Endodermal cell (in vitro differentiated cells): ENCODE measurements around the gene EVL. TPM values are rescaled to one million over a fixed set of nuclear protein-coding genes. Genes with fewer than 3 reads are reported as not detected.

Experiments used
- DNase-seq: peaks from one replicate; pipeline ENCODE4 v3.0.0-alpha.2; 2017
- H3K27ac ChIP-seq: 2 replicates; pipeline ENCODE4 v1.5.1; 2013; ENCODE audit warnings: mild to moderate bottlenecking, low read depth, low read length, moderate library complexity
- H3K27me3 ChIP-seq: 2 replicates; pipeline ENCODE4 v1.6.1; 2013; ENCODE audit warnings: mild to moderate bottlenecking, low read length, moderate library complexity; ENCODE audit not compliant: insufficient read depth, control insufficient read depth, poor library complexity, severe bottlenecking
- H3K36me3 ChIP-seq: 2 replicates; pipeline ENCODE4 v1.7.0; 2013; ENCODE audit warnings: mild to moderate bottlenecking, low read length, moderate library complexity; ENCODE audit not compliant: control insufficient read depth, insufficient read depth
- H3K4me1 ChIP-seq: one replicate; pipeline ENCODE4 v1.7.0; 2013; ENCODE audit warnings: low read length; ENCODE audit not compliant: control insufficient read depth, insufficient read depth
- H3K4me3 ChIP-seq: 2 replicates; pipeline ENCODE4 v1.5.1; 2013; ENCODE audit warnings: mild to moderate bottlenecking, low read length, moderate library complexity
- H3K9ac ChIP-seq: 2 replicates; pipeline ENCODE4 v1.6.1; 2013; ENCODE audit warnings: mild to moderate bottlenecking, low read length, moderate library complexity; ENCODE audit not compliant: poor library complexity, severe bottlenecking; ENCODE audit errors: extremely low read depth
- H3K9me3 ChIP-seq: 2 replicates; pipeline ENCODE4 v1.6.1; 2013; ENCODE audit warnings: mild to moderate bottlenecking, low read length, moderate library complexity; ENCODE audit not compliant: control insufficient read depth
- H3K27ac Mint-ChIP-seq: 2 replicates; pipeline ENCODE4 v1.8.0; 2020; ENCODE audit warnings: mixed read lengths
- H3K27me3 Mint-ChIP-seq: 2 replicates; pipeline ENCODE4 v1.8.0; 2021; ENCODE audit warnings: mild to moderate bottlenecking, mixed read lengths; ENCODE audit not compliant: insufficient read depth
- H3K36me3 Mint-ChIP-seq: 2 replicates; pipeline ENCODE4 v1.8.0; 2020; ENCODE audit warnings: low read depth, mixed read lengths
- H3K4me1 Mint-ChIP-seq: 2 replicates; pipeline ENCODE4 v1.8.0; 2020; ENCODE audit warnings: mixed read lengths
- H3K4me3 Mint-ChIP-seq: 2 replicates; pipeline ENCODE4 v1.8.0; 2020; ENCODE audit warnings: mild to moderate bottlenecking, moderate library complexity, mixed read lengths
- H3K9me3 Mint-ChIP-seq: 2 replicates; pipeline ENCODE4 v1.8.0; 2020; ENCODE audit warnings: mild to moderate bottlenecking, mixed read lengths
- CTCF ChIP-seq: fragments of 200-600 bp; sonication (generic); conservative IDR thresholded peaks from 2 replicates; pipeline ENCODE4 v1.5.0; 2021; ENCODE audit warnings: antibody characterized with exemption, mild to moderate bottlenecking
- WGBS, 2 experiments: methylation state at CpG; one replicate each; pipeline versions ENCODE4 v1.1.5 to v1.1.7; 2013; ENCODE audit warnings: missing lambda C conversion rate in 2 of 2, mixed read lengths in 1 of 2; ENCODE audit not compliant: insufficient coverage in 1 of 2, insufficient read length in 1 of 2; 5-methylcytosine and 5-hydroxymethylcytosine counted together
- total RNA-seq, 2 donors: library from RNA; stranded (reverse); fragmentation: NEBNext Ultra II Directional in 1 of 2; extraction: Animal tissue kit (Norgen Biotek cat#: 25700) in 1 of 2; gene quantifications; 2 replicates in 1 of 2; 3 replicates in 1 of 2; pipeline ENCODE4 v1.2.1, GENCODE V29; 2021

Gene EVL
- total RNA-seq, 2 donors from 2014 or later: 61.1 to 71.3 TPM

GRCh38 chr14:100051103-100051502, 14.1 kb upstream of the EVL start:
- H3K4me3 ChIP-seq: no peak overlapping the region
- no peak overlapping the region for H3K27ac Mint-ChIP-seq
- no peak overlapping the region for H3K27ac ChIP-seq
- no peaks in the 10 kb centered on the region for H3K4me1 ChIP-seq
- no peaks in the 10 kb centered on the region for H3K9me3 Mint-ChIP-seq
- H3K27me3 ChIP-seq: no peaks in the 10 kb centered on the region
- no peaks in the 10 kb centered on the region for H3K36me3 Mint-ChIP-seq
- no peaks in the 10 kb centered on the region for H3K27me3 Mint-ChIP-seq
- H3K9ac ChIP-seq: no peak overlapping the region
- H3K36me3 ChIP-seq: no peaks in the 10 kb centered on the region
- no peak for TF ChIP-seq CTCF
- H3K4me1 Mint-ChIP-seq: no peaks in the 10 kb centered on the region
- no peak for DNase-seq
- no peak overlapping the region for H3K4me3 Mint-ChIP-seq
- no peaks in the 10 kb centered on the region for H3K9me3 ChIP-seq
- WGBS, 2 experiments: 96 to 100% methylated on average over 1 to 2 of the region's 2 CpGs

GRCh38 chr14:100051543-100051942, 13.7 kb upstream of the EVL start:
- H3K9me3 ChIP-seq: no peaks in the 10 kb centered on the region
- Mint-ChIP-seq H3K4me1 (no peaks in the 10 kb centered on the region), H3K36me3 (no peaks in the 10 kb centered on the region), H3K27ac (no peak overlapping the region), H3K27me3 (no peaks in the 10 kb centered on the region), H3K4me3 (no peak overlapping the region), H3K9me3 (no peaks in the 10 kb centered on the region)
- H3K27ac ChIP-seq: no peak overlapping the region
- H3K27me3 ChIP-seq: no peaks in the 10 kb centered on the region
- H3K4me3 ChIP-seq: no peak overlapping the region
- H3K9ac ChIP-seq: no peak overlapping the region
- TF ChIP-seq CTCF: no peak
- WGBS, 2 experiments: 89 to 90% methylated on average over 4 to 5 of the region's 5 CpGs
- no peaks in the 10 kb centered on the region for H3K4me1 ChIP-seq
- DNase-seq: no peak
- no peaks in the 10 kb centered on the region for H3K36me3 ChIP-seq

GRCh38 chr14:100052819-100053218, 12.4 kb upstream of the EVL start:
- H3K9ac ChIP-seq: no peak overlapping the region
- WGBS, 2 experiments: 38 to 46% methylated on average over 2 of the region's 2 CpGs
- no peaks in the 10 kb centered on the region for H3K27me3 Mint-ChIP-seq
- H3K27ac ChIP-seq: no peak overlapping the region
- TF ChIP-seq CTCF: no peak
- DNase-seq: no peak
- H3K36me3 Mint-ChIP-seq: no peaks in the 10 kb centered on the region
- H3K4me3 Mint-ChIP-seq: no peak overlapping the region
- H3K27me3 ChIP-seq: no peaks in the 10 kb centered on the region
- no peak overlapping the region for H3K4me3 ChIP-seq
- H3K27ac Mint-ChIP-seq: no peak overlapping the region
- no peaks in the 10 kb centered on the region for H3K9me3 ChIP-seq
- no peaks in the 10 kb centered on the region for H3K4me1 Mint-ChIP-seq
- H3K36me3 ChIP-seq: no peaks in the 10 kb centered on the region
- H3K4me1 ChIP-seq: no peaks in the 10 kb centered on the region
- no peaks in the 10 kb centered on the region for H3K9me3 Mint-ChIP-seq
